Measurements from ENCODE around the gene QSOX2. TPM values are rescaled to one million over a fixed set of nuclear protein-coding genes. Genes with fewer than 3 reads are reported as not detected.

The QSOX2 gene
- total and polyA plus RNA-seq, 12 donors = 4.6 to 9.1 (median 7.7) TPM

DNA sequence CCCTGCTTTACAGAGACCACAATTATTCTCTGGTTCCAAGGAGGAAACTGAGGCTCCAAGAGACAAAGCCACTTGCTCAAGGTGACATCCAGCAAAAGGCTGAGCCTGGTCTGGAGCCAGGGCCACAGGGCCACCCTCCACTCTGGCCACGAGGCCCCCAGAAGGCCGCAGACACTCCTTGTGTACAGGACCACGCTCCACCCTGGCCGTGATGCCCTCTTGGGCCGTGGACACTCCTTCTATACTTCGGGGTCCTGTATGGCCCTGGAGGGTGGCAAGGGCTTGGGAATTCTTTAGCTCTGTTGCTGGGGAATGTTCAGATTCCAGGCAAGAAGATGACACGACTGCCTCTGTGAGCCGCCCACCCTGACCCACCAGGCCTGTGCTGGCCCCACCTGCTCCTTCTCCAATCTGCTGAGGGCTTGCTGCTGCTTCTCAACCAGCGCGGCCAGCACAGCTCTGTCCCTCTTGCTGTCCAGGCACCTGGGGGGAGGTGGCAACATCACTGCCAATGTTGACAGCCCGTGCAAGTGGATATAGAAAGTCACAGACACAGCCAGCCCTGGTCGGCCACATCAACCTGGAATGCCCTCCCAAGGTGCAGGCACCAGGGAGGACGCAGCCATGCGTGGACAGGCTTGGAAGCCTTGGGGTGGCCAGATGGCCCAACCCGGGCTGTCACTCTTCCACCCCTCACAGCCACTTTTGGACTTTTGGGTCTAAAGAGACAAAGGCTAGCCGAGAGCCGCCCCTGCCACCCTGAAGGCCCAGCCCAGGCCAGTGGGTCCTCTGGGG lies 20.1 kb upstream of the QSOX2 start:
- no peak for TF ChIP-seq CTCF (IDR thresholded peaks at IDR 0.05)
- Histone ChIP-seq H3K4me3 (no peak overlapping the region), H3K27me3 (peaks cover 0 to 19% (median 15%) of the 10 kb centered on the region in 7 donors), H3K9me3 (no peaks in the 10 kb centered on the region), H3K27ac (no peak overlapping the region), H3K36me3 (no peaks in the 10 kb centered on the region), H3K4me1 (peaks cover 4 to 14% (median 8%) of the 10 kb centered on the region in 9 donors)
- intact Hi-C loops (cut with DNase I) = no loop called here
- 86 to 87% methylated on average over 17 of the region's 17 CpGs for WGBS, 2 donors
- DNase-seq = no peak
- ATAC-seq = no peak

DNA sequence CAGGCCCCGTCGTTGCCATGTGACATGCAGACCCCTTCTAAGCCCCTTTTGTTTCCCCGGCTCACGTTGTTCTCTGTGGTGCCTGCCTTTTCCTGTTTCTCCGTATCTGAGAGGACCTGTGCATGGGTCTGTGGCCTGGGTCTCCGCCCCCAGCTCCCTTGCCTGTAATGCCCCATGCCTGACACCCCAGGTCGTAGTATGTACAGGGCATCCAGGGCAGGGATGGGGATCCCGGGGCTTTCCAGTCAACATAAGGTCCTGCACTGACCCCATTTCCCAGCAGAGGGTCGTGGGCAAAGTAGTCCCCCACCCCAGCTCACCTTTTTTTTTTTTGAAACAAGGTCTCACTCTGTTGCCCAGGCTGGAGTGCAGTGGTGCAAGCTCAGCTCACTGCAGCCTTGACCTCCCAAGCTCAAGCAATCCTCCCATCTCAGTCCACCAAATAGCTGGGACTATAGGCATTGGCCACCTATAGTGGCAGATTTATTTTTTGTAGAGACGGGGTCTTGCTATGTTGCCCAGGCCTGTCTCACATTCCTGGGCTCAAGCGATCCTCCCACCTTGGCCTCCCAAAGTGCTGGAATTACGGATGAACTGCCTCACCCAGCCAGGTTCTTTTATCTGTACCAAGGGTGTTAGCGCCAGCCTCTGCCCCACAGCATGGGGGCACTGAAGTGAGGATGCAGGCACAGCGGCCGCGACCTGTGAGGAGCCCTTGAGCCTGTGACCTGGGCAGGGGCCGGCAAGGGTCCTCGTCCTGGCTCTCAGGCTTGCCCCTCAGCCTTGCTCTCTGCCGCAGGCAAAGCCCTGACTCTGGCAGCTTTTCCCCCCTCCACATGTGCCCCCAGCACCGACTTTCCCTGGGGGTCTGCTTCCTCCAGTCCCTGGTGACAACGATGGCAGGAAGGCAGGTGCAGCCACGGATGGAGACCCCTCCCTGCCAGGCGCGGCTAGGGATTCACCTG lies 19.1 kb upstream of the QSOX2 start:
- Histone ChIP-seq H3K36me3 (no peaks in the 10 kb centered on the region), H3K27me3 (peaks cover 0 to 18% (median 14%) of the 10 kb centered on the region in 7 donors), H3K4me1 (peaks cover 4 to 14% (median 8%) of the 10 kb centered on the region in 9 donors), H3K27ac (no peak overlapping the region), H3K4me3 (no peak overlapping the region), H3K9me3 (no peaks in the 10 kb centered on the region)
- DNase-seq (no peak), ATAC-seq (no peak)
- 83 to 85% methylated on average over 24 of the region's 24 CpGs for WGBS, 2 donors
- intact Hi-C loops (cut with DNase I) = no loop called here
- no peak for TF ChIP-seq CTCF (IDR thresholded peaks at IDR 0.05)

GRCh38 chr9:136264031-136264430 lies 18.4 kb upstream of the QSOX2 start:
- Histone ChIP-seq H3K4me1 (peaks cover 4 to 14% (median 8%) of the 10 kb centered on the region in 9 donors), H3K36me3 (no peaks in the 10 kb centered on the region), H3K27me3 (peaks cover 0 to 14% (median 7%) of the 10 kb centered on the region in 7 donors), H3K4me3 (no peak overlapping the region), H3K9me3 (no peaks in the 10 kb centered on the region), H3K27ac (no peak overlapping the region)
- TF ChIP-seq CTCF (IDR thresholded peaks at IDR 0.05) = no peak
- ATAC-seq (no peak), DNase-seq (no peak)
- WGBS, 2 donors = 82 to 84% methylated on average over 17 to 19 of the region's 19 CpGs
- intact Hi-C loops (cut with DNase I) = no loop called here

DNA sequence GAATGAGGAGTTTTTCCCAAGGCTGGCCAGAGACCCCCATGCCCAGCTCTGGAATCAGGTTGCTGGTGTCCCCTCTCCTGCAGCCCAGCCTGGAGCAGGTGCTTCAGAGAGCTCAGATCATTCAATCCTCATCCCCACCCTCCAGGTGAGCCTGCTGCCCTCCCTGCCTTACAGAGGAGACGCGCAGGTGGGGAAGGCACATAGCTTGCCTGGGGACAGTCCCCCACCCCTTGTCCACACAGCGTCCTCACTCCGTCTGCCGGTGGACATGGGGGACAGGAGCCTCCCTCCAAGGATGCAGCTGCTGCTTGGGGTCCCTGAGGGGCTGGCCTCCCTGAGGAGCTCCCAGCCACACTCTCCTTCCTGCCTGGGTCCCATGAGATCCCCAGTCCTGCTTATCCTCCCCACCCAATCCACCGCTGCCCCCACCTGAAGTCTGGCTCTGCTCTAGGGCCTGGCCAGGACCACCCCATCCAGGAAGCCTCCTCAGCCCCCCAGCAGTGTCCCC lies 17.1 kb upstream of the QSOX2 start:
- ATAC-seq (no peak), DNase-seq (no peak)
- TF ChIP-seq CTCF (IDR thresholded peaks at IDR 0.05) = no peak
- H3K36me3 ChIP-seq = no peaks in the 10 kb centered on the region
- WGBS, 2 donors = 79 to 84% methylated on average over 6 of the region's 6 CpGs
- no peaks in the 10 kb centered on the region for H3K9me3 ChIP-seq
- H3K27me3 ChIP-seq = peaks cover 0 to 8% (median 1%) of the 10 kb centered on the region in 7 donors
- intact Hi-C loops (cut with DNase I) = no loop called here
- H3K27ac ChIP-seq = no peak overlapping the region
- H3K4me3 ChIP-seq = no peak overlapping the region
- H3K4me1 ChIP-seq = peaks cover 4 to 11% (median 5%) of the 10 kb centered on the region in 9 donors
